HepG2 (cell line): Measurements from ENCODE around the gene ACOT2. TPM values are rescaled to one million over a fixed set of nuclear protein-coding genes. Genes with fewer than 3 reads are reported as not detected.
"Not testable (repeated sequence)": the region's sequence is repeated elsewhere in the genome, so short reads cannot be mapped to it uniquely, and the experiment has no call there.

ENCODE experiments used
- ATAC-seq: fragments of 200-7000 bp; cut with Tn5 transposase; 3 replicates; pipeline ENCODE4 v1.9.1; 2020; ENCODE audit warnings: mild to moderate bottlenecking, moderate library complexity
- Bru-seq: library from RNA; stranded (reverse); fragments of 400-500 nt; gene quantifications from one replicate; lab custom pipeline; 2021; lab: Mats Ljungman, UMichigan
- BruChase-seq, 2 experiments: library from RNA; stranded (reverse); fragments of 400-500 nt; gene quantifications; one replicate each; lab custom pipeline; 2021; lab: Mats Ljungman, UMichigan
- BruUV-seq: library from RNA; stranded (reverse); fragments of 400-500 nt; replicated peaks from 2 replicates; lab custom pipeline; 2021; lab: Mats Ljungman, UMichigan
- CTCF ChIA-PET: fragments of 300-600 bp; formaldehyde crosslinking; extraction: SDS; loops from one replicate; lab custom pipeline; 2021; ENCODE audit warnings: low total read pairs, inconsistent platforms, low intra/inter-chr PET ratio; lab: Yijun Ruan, JAX
- POLR2A ChIA-PET: fragments of 350-600 bp; sonication (Branson Sonifier 250); formaldehyde crosslinking; loops from one replicate; lab custom pipeline; 2020; ENCODE audit warnings: antibody characterized with exemption, inconsistent platforms; lab: Yijun Ruan, JAX
- DNase-seq: peaks from one replicate; pipeline ENCODE4 v3.0.0-alpha.2; 2015; ENCODE audit warnings: low spot score
- FAIRE-seq: peaks from 3 replicates; lab custom pipeline; 2011; peaks lifted over from hg19 to GRCh38; lab: Jason Lieb, UNC
- H2AFZ ChIP-seq: one replicate; pipeline ENCODE4 v1.6.1; 2011; ENCODE audit warnings: low read length, inconsistent platforms
- H3K27ac ChIP-seq: fragments of 300-600 bp; 3 replicates; pipeline ENCODE4 v1.8.0; 2011; ENCODE audit warnings: mixed run types, mild to moderate bottlenecking, mixed read lengths, low read length, inconsistent platforms; ENCODE audit not compliant: insufficient read depth; ENCODE audit errors: extremely low read length
- H3K27me3 ChIP-seq, 2 experiments: fragments of 200-600 bp in 1 of 2; 2 replicates in 1 of 2; 3 replicates in 1 of 2; pipeline versions ENCODE4 v1.6.0 to v1.8.0; 2011; ENCODE audit warnings: low read length in 2 of 2, mild to moderate bottlenecking in 2 of 2, moderate library complexity in 2 of 2, inconsistent platforms in 1 of 2; ENCODE audit not compliant: insufficient read depth in 2 of 2, control insufficient read depth in 1 of 2
- H3K36me3 ChIP-seq, 2 experiments: fragments of 200-600 bp in 1 of 2; replicated peaks in 1 of 2; 2 replicates in 1 of 2; 3 replicates in 1 of 2; pipeline versions ENCODE4 v1.5.1 to v1.8.0; 2011; ENCODE audit warnings: low read length in 2 of 2, inconsistent platforms in 1 of 2; ENCODE audit not compliant: insufficient read depth in 2 of 2, control insufficient read depth in 1 of 2
- H3K4me1 ChIP-seq: 2 replicates; pipeline ENCODE4 v1.5.1; 2012; ENCODE audit warnings: low read length, inconsistent platforms; ENCODE audit not compliant: insufficient read depth
- H3K4me2 ChIP-seq: 2 replicates; pipeline ENCODE4 v1.6.0; 2011; ENCODE audit warnings: low read depth, low read length, inconsistent platforms
- H3K4me3 ChIP-seq, 3 experiments: fragments of 200-600 bp in 1 of 3; sonication (generic), shearing (Covaris generic) in 1 of 3; replicated peaks in 1 of 3; 2 replicates each; pipeline ENCODE4 v1.5.1; 2011 to 2016; ENCODE audit warnings: low read length in 3 of 3, inconsistent platforms in 2 of 3, low read depth in 2 of 3, mild to moderate bottlenecking in 2 of 3, control low read depth in 1 of 3, mixed read lengths in 1 of 3; ENCODE audit not compliant: insufficient read depth in 1 of 3
- H3K79me2 ChIP-seq: one replicate; pipeline ENCODE4 v1.6.1; 2011; ENCODE audit warnings: low read length, inconsistent platforms; ENCODE audit not compliant: insufficient read depth
- H3K9ac ChIP-seq: 2 replicates; pipeline ENCODE4 v1.6.0; 2011; ENCODE audit warnings: mild to moderate bottlenecking, low read depth, low read length, inconsistent platforms; ENCODE audit not compliant: insufficient read depth
- H3K9me3 ChIP-seq: 2 replicates; pipeline ENCODE4 v1.5.1; 2012; ENCODE audit warnings: mild to moderate bottlenecking, low read length
- H4K20me1 ChIP-seq: 2 replicates; pipeline ENCODE4 v1.6.0; 2011; ENCODE audit warnings: inconsistent platforms, mild to moderate bottlenecking, low read length, moderate library complexity; ENCODE audit not compliant: insufficient read depth
- BCL6 ChIP-seq: IDR thresholded peaks from 2 replicates; pipeline ENCODE4 v1.6.1; 2016; ENCODE audit warnings: missing genetic modification reagents, missing compliant biosample characterization
- CCDC6 ChIP-seq: sonication (generic); formaldehyde crosslinking; IDR thresholded peaks from 2 replicates; pipeline ENCODE4 v1.8.1; 2022; ENCODE audit warnings: mild to moderate bottlenecking, missing genetic modification reagents, moderate library complexity
- CREM ChIP-seq, 2 experiments: sonication (generic) in 1 of 2; formaldehyde crosslinking in 1 of 2; IDR thresholded peaks; 2 replicates each; pipeline versions ENCODE4 v1.4.0 to v1.6.1; 2016 to 2020; ENCODE audit warnings: antibody characterized with exemption in 1 of 2, mild to moderate bottlenecking in 1 of 2, missing genetic modification reagents in 1 of 2
- HDAC2 ChIP-seq: sonication (generic); formaldehyde crosslinking; IDR thresholded peaks from 2 replicates; pipeline ENCODE4 v1.4.0; 2020; ENCODE audit warnings: missing genetic modification reagents
- KDM6A ChIP-seq: IDR thresholded peaks from 2 replicates; pipeline ENCODE4 v1.6.1; 2016; ENCODE audit warnings: low read depth
- KLF15 ChIP-seq: sonication (generic); formaldehyde crosslinking; IDR thresholded peaks from 2 replicates; pipeline ENCODE4 v1.8.1; 2023; ENCODE audit warnings: borderline replicate concordance, mild to moderate bottlenecking, inconsistent platforms, missing genetic modification reagents, mixed read lengths
- POLR2G ChIP-seq: fragments of 200-400 bp; formaldehyde crosslinking; IDR thresholded peaks from 2 replicates; pipeline ENCODE4 v1.6.1; 2018; ENCODE audit warnings: mild to moderate bottlenecking, low read depth, low read length, moderate library complexity
- TBX2 ChIP-seq: sonication (generic); formaldehyde crosslinking; IDR thresholded peaks from 2 replicates; pipeline ENCODE4 v1.5.0; 2020; ENCODE audit warnings: missing genetic modification reagents, mild to moderate bottlenecking, borderline replicate concordance
- THAP11 ChIP-seq: IDR thresholded peaks from 2 replicates; pipeline ENCODE4 v1.6.1; 2016; ENCODE audit warnings: missing biosample characterization, missing genetic modification reagents
- ZMAT3 ChIP-seq: sonication (generic); formaldehyde crosslinking; conservative IDR thresholded peaks from 2 replicates; pipeline ENCODE4 v1.7.0; 2021; ENCODE audit warnings: missing genetic modification reagents
- ZNF18 ChIP-seq: sonication (generic); formaldehyde crosslinking; IDR thresholded peaks from 2 replicates; pipeline ENCODE4 v1.8.0; 2022; ENCODE audit warnings: mild to moderate bottlenecking, missing genetic modification reagents; ENCODE audit not compliant: insufficient replicate concordance
- ZNF350 ChIP-seq: sonication (generic); formaldehyde crosslinking; IDR thresholded peaks from 2 replicates; pipeline ENCODE4 v1.4.0; 2020; ENCODE audit warnings: mild to moderate bottlenecking, low read depth, missing genetic modification reagents, borderline replicate concordance
- WGBS: methylation state at CpG from one replicate; pipeline ENCODE4 v1.1.6; 2017; ENCODE audit warnings: low lambda C conversion rate; 5-methylcytosine and 5-hydroxymethylcytosine counted together
- in situ Hi-C: cut with HindIII; loops from 2 replicates; pipeline ENCODE4 v1.10.0; 2017; ENCODE audit warnings: low pct_unique_long_range_greater_than_20kb; ENCODE audit not compliant: extremely low pct_ligation_motif_present
- intact Hi-C: fragments of 100-400 bp; cut with micrococcal nuclease; formaldehyde crosslinking; loops from one replicate; pipeline ENCODE4 v1.10.0; 2022; ENCODE audit not compliant: unreplicated experiment
- long read RNA-seq, 2 experiments: library from RNA in 1 of 2; library from polyadenylated mRNA in 1 of 2; stranded (forward) in 1 of 2; unstranded in 1 of 2; transcript quantifications; one replicate each; pipeline ENCODE4 v2.0.0, GENCODE V29; 2019 to 2022
- polyA minus RNA-seq, 3 experiments: library from RNA; depleted of rRNA, polyadenylated mRNA; stranded (reverse); fragments of >200 nt; gene quantifications; 2 replicates each; pipeline ENCODE4 v1.2.3, GENCODE V29; 2011; ENCODE audit warnings: low replicate concordance in 1 of 3
- polyA plus RNA-seq, 8 experiments: library from polyadenylated mRNA; depleted of rRNA in 3 of 8; stranded (reverse) in 7 of 8; unstranded in 1 of 8; fragments of >200 nt; fragmentation: Illumina TruSeq in 4 of 8; extraction: Trizol in 4 of 8; gene quantifications; 2 replicates each; pipeline versions ENCODE4 v1.2.1 to v1.2.3, GENCODE V29; 2011 to 2016; ENCODE audit warnings: low read depth in 4 of 8, missing spikeins in 1 of 8, mixed read lengths in 1 of 8; ENCODE audit not compliant: insufficient read depth in 1 of 8
- total RNA-seq, 5 experiments: library from RNA; depleted of rRNA; stranded (reverse); fragments of >200 nt; fragmentation: Illumina TruSeq; extraction: Trizol; gene quantifications; 2 replicates each; pipeline ENCODE4 v1.2.3, GENCODE V29; 2016; ENCODE audit warnings: low read depth in 1 of 5
- TF ChIP-seq, protein P1 (sequence below): sonication (generic); formaldehyde crosslinking; IDR thresholded peaks from 2 replicates; pipeline ENCODE4 v1.4.0; 2020; ENCODE audit warnings: missing genetic modification reagents

Gene ACOT2
- total RNA-seq (2016; rRNA removed; fragmentation: Illumina TruSeq; extraction: Trizol), result 110 and 124 TPM in 2 replicates
- total RNA-seq (2016; cell fraction: cytosol; rRNA removed; fragmentation: Illumina TruSeq; extraction: Trizol; ENCODE audit: low read depth), result 14.7 and 17.6 TPM in 2 replicates
- 109 and 116 TPM in 2 replicates for total RNA-seq (2016; cell fraction: insoluble cytoplasmic fraction; rRNA removed; fragmentation: Illumina TruSeq; extraction: Trizol)
- 22.3 and 24.6 TPM in 2 replicates for total RNA-seq (2016; cell fraction: membrane; rRNA removed; fragmentation: Illumina TruSeq; extraction: Trizol)
- total RNA-seq (2016; cell fraction: nucleus; rRNA removed; fragmentation: Illumina TruSeq; extraction: Trizol), result 40.8 and 48.3 TPM in 2 replicates
- 60.0 and 71.6 TPM in 2 replicates for polyA plus RNA-seq (2011; rRNA removed)
- polyA plus RNA-seq (2011; cell fraction: cytosol; rRNA removed), result 93.9 and 113 TPM in 2 replicates
- polyA plus RNA-seq (2011; cell fraction: nucleus; rRNA removed), result 64.7 and 68.1 TPM in 2 replicates
- polyA plus RNA-seq (2012), result 59.4 and 64.3 TPM in 2 replicates
- 14.7 and 14.8 TPM in 2 replicates for polyA plus RNA-seq (2016; cell fraction: cytosol; fragmentation: Illumina TruSeq; extraction: Trizol; ENCODE audit: low read depth)
- 89.8 and 98.1 TPM in 2 replicates for polyA plus RNA-seq (2016; cell fraction: insoluble cytoplasmic fraction; fragmentation: Illumina TruSeq; extraction: Trizol; ENCODE audit: low read depth)
- polyA plus RNA-seq (2016; cell fraction: membrane; fragmentation: Illumina TruSeq; extraction: Trizol; ENCODE audit: low read depth), result 16.3 and 17.4 TPM in 2 replicates
- polyA plus RNA-seq (2016; cell fraction: nucleus; fragmentation: Illumina TruSeq; extraction: Trizol; ENCODE audit: insufficient read depth, low read depth), result 58.3 and 63.3 TPM in 2 replicates
- 20.5 and 68.0 TPM in 2 replicates for polyA minus RNA-seq (2011; rRNA and poly(A)+ RNA removed; ENCODE audit: low replicate concordance)
- polyA minus RNA-seq (2011; cell fraction: cytosol; rRNA and poly(A)+ RNA removed), result 34.6 and 41.1 TPM in 2 replicates
- polyA minus RNA-seq (2011; cell fraction: nucleus; rRNA and poly(A)+ RNA removed), result 26.5 and 28.0 TPM in 2 replicates
- Bru-seq, nascent RNA, result percentile 87 among the genes with signal in this experiment
- BruChase-seq, experiment 1, labeled RNA remaining after a 6-hour chase, result percentile 95 among the genes with signal in this experiment
- percentile 88 among the genes with signal in this experiment for BruChase-seq, experiment 2, labeled RNA remaining after a 2-hour chase
- long read RNA-seq, experiment 1, transcript ACOT2-201 (3 exons, 1,774 nt), result major isoform, 266 of 293 reads
- long read RNA-seq, experiment 1, partial matches to known transcripts, result 22 of 293 reads
- long read RNA-seq, experiment 1, other reads (novel, unspliced or antisense), result 5 of 293 reads
- long read RNA-seq, experiment 2, transcript ACOT2-201 (3 exons, 1,774 nt), result major isoform, 130 of 186 reads
- long read RNA-seq, experiment 2, partial matches to known transcripts, result 37 of 186 reads
- long read RNA-seq, experiment 2, other reads (novel, unspliced or antisense), result 19 of 186 reads

- H3K27me3 ChIP-seq; H3K9me3 ChIP-seq; in situ Hi-C loops; H2AFZ ChIP-seq; H4K20me1 ChIP-seq; TF ChIP-seq CREM (CRISPR knock-in tag; IDR thresholded peaks at IDR 0.05): not testable (repeated sequence)
- Histone ChIP-seq H3K4me3 (peak within 1 kb of the TSS; percentile 63 to 76 (median 74)), H3K79me2 (peaks cover 27% of the 10 kb centered on the region), H3K4me1 (peaks cover 31% of the 10 kb centered on the region), H3K4me2 (peak within 1 kb of the TSS; percentile 86), H3K36me3 (peaks cover 0 to 10% of the 10 kb centered on the region in 2 experiments; a peak in 3 of 5 replicates), H3K27ac (peak within 1 kb of the TSS; percentile 97), H3K9ac (peak within 1 kb of the TSS; percentile 92)
- FAIRE-seq (peak; percentile 52), ATAC-seq (peak; percentile 93), DNase-seq (peak; percentile 96)
- WGBS, result 2% methylated on average over 10 of the region's 83 CpGs
- intact Hi-C loops, result loop anchor here (10.0 kb wide), 1 partner anchor 55 kb away; no protein-coding TSS in a partner anchor
- BruUV-seq, result TSS peak; percentile 81
- CTCF ChIA-PET, result interaction anchor here (2.9 to 3.0 kb wide), 2 partner anchors 31 to 60 kb away, joined by 9 to 12 read pairs; no protein-coding TSS in a partner anchor
- POLR2A ChIA-PET, result interaction anchor here (0.6 to 6.4 kb wide), 23 partner anchors 9 to 511 kb away, joined by 3 to 108 read pairs (median 5); partner anchors contain the start of genes ACOT1, ACOT6, NUMB and PTGR2
- TF ChIP-seq TBX2 (CRISPR knock-in tag), result peak; percentile 88; the same call in 1 of the 2 replicates
- TF ChIP-seq POLR2G, result peak; percentile 89
- peak; percentile 61; the same call in 1 of the 2 replicates for TF ChIP-seq BCL6 (CRISPR knock-in tag)
- TF ChIP-seq ZNF350 (CRISPR knock-in tag), result peak; percentile 61
- TF ChIP-seq, protein P1, sequence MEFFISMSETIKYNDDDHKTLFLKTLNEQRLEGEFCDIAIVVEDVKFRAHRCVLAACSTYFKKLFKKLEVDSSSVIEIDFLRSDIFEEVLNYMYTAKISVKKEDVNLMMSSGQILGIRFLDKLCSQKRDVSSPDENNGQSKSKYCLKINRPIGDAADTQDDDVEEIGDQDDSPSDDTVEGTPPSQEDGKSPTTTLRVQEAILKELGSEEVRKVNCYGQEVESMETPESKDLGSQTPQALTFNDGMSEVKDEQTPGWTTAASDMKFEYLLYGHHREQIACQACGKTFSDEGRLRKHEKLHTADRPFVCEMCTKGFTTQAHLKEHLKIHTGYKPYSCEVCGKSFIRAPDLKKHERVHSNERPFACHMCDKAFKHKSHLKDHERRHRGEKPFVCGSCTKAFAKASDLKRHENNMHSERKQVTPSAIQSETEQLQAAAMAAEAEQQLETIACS (CRISPR knock-in tag), result peak; percentile 89
- TF ChIP-seq KDM6A (CRISPR knock-in tag), result 0 out of 2 replicates have a peak, but pooled peaks have one; percentile 20
- TF ChIP-seq KLF15 (CRISPR knock-in tag), result 0 out of 2 replicates have a peak, but pooled peaks have one; percentile 20
- 0 out of 2 replicates have a peak, but pooled peaks have one; percentile 58 for TF ChIP-seq ZMAT3 (CRISPR knock-in tag)
- TF ChIP-seq CCDC6, result peak; percentile 68; the same call in 1 of the 2 replicates
- TF ChIP-seq CREM (IDR thresholded peaks at IDR 0.05), result peak; percentile 39; the same call in 1 of the 2 replicates
- peak; percentile 40; the same call in 1 of the 2 replicates for TF ChIP-seq HDAC2 (CRISPR knock-in tag)
- peak; percentile 90 for TF ChIP-seq ZNF18 (CRISPR knock-in tag)
- peak; percentile 48 for TF ChIP-seq THAP11 (CRISPR knock-in tag)
Observed at GRCh38 chr14:73569185-73569958, at the start of gene ACOT2. Gene ACOT2 (plus strand): TSS chr14:73569213. CDS start chr14:73569241, 28 bp downstream.
